CD4-positive, alpha-beta T cell treated with Interleukin-17A for 1 hour (primary cell): ENCODE results near the gene ANO10.

Source experiments
- DNase-seq: peaks from one replicate; pipeline ENCODE4 v3.0.0-alpha.2; 2020

The ANO10 gene

GRCh38 chr3:43343185-43343584, 278.6 kb downstream of the ANO10 start:
- peak; percentile 39 for DNase-seq

- no peak for DNase-seq
Observed at GRCh38 chr3:43341788-43342187, 280.0 kb downstream of the ANO10 start.

- no peak for DNase-seq
Observed at GRCh38 chr3:43340403-43340802, 281.4 kb downstream of the ANO10 start.

GRCh38 chr3:43338295-43338694, 283.5 kb downstream of the ANO10 start:
- no peak for DNase-seq

- no peak for DNase-seq
Observed at GRCh38 chr3:43335799-43336198, 286.0 kb downstream of the ANO10 start.

GRCh38 chr3:43334976-43335375, 286.8 kb downstream of the ANO10 start:
- DNase-seq = no peak

GRCh38 chr3:43331381-43331780, 290.4 kb downstream of the ANO10 start:
- no peak for DNase-seq

GRCh38 chr3:43330981-43331380, 290.8 kb downstream of the ANO10 start:
- no peak for DNase-seq

- DNase-seq = no peak
Observed at GRCh38 chr3:43328653-43329052, 293.2 kb downstream of the ANO10 start.

- no peak for DNase-seq
Observed at GRCh38 chr3:43327582-43327979, 294.2 kb downstream of the ANO10 start.

- peak; percentile 17 for DNase-seq
Observed at GRCh38 chr3:43326891-43327581, 294.8 kb downstream of the ANO10 start.

- no peak for DNase-seq
Observed at GRCh38 chr3:43323541-43323940, 298.3 kb downstream of the ANO10 start.

- no peak for DNase-seq
Observed at GRCh38 chr3:43320288-43320687, 301.5 kb downstream of the ANO10 start.

GRCh38 chr3:43319794-43320193, 302.0 kb downstream of the ANO10 start:
- DNase-seq = no peak

- DNase-seq = no peak
Observed at GRCh38 chr3:43319376-43319775, 302.4 kb downstream of the ANO10 start.

GRCh38 chr3:43317461-43318316, 304.1 kb downstream of the ANO10 start:
- DNase-seq = no peak

GRCh38 chr3:43316783-43317460, 304.9 kb downstream of the ANO10 start:
- DNase-seq = no peak
